NCI-H2081 (cell line): ENCODE measurements around the gene PLA2G12B.
A peak's percentile ranks its signal among the peaks of the same experiment; 100 is the strongest.

Experiments used
- DNase-seq, 2 experiments: peaks; one replicate each; lab custom pipeline; 2025; lab: John Stamatoyannopoulos, UW

The PLA2G12B gene

DNA sequence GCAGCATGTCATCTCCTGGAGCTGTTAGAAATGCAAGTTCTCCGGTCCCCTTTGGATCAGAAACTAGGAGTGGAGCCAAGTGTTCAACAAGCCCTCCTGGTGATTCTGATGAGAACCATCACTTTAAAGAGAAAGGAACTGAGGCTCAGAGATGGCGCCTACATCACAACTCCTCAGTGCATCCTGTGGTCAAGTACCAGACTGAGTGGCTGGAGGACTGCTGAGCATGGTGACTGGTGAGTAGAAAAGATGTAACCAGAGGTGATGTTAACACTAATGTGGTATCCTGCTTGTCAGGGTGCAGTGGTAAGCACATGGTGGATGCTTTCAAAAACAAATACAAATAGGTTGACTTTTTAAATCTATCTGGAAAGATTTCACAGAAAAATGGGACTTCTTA lies 64.5 kb downstream of the PLA2G12B start:
- no peak for DNase-seq

DNA sequence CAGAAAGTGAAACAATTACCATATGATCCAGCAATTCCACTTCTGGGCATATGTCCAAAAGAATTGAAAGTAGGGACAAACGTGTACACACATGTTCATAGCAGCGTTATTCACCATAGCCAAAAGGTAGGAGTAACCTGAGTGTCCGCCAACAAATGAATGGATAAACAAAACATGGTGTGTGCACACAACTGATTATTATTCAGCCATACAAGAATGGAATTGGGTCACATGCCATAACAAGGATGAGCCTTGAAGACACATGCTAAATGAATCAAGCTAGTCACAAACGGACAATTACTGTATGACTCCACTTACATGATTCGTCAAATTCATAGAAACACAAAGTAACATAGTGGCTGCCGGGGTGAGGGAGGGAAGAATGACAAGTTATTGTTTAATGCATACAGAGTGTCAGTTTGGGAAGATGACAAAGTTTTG lies 65.2 kb downstream of the PLA2G12B start:
- DNase-seq: peak; percentile 64 to 90

DNA sequence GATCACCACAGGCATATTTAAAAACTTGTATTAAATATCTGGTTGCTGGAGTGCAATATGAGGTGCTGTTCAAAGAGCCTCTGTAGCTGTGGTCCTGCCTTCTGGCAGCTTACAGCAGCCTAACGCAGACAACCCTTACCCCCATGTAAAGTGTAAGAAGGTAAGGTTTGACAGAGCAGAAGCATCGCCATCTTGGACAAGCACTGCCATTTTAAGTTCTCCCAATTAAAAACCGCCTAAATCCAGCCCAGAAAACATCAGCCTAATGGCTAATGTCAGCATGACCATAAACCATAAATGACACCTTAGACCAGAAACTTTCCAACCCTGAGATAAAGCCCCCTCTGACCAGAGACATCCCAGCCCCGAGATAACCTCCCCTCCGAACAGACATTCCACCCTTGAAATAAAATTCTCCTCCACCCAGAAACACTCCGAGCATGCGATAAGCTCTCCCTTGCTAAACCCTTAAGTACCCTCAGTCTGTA lies 66.4 kb downstream of the PLA2G12B start:
- no peak for DNase-seq

DNA sequence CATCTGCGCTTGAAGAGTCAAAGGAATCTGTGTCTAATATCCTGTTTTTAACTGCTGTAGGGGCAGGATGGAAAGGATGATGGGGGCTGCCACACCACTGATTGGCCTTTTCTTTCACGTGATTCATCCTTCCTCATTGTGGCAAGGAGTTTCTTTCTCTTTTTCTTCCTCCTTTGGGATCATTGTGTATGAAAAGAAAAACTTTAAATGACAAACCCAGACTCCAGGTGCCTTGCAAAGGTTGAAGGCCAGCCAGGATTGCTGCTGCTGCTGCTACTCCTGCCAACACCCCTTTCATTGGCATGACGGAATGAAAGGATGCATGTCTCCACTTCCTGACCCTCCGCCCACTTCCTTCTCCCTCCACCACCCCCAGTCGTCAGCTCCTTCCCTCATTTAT lies 67.6 kb downstream of the PLA2G12B start:
- no peak for DNase-seq

DNA sequence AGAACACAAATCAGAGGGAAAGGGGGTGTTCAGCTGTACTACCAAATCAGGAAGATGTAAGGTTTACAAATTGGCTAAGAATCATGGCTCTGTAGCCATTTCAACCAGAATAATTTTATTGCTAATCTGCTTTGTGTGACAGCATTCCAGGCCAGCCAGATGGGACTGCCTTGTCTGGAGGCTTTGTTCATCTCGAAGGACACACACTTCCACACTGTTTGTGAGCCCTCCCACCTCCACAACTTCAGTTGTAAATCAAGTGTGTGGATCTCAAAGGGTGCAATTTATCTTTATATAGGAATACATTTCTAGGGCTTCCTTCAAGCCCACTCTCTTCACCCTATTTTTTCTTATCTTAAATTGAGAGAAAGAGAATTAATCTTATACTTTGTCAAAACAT lies 68.0 kb downstream of the PLA2G12B start:
- DNase-seq: no peak

DNA sequence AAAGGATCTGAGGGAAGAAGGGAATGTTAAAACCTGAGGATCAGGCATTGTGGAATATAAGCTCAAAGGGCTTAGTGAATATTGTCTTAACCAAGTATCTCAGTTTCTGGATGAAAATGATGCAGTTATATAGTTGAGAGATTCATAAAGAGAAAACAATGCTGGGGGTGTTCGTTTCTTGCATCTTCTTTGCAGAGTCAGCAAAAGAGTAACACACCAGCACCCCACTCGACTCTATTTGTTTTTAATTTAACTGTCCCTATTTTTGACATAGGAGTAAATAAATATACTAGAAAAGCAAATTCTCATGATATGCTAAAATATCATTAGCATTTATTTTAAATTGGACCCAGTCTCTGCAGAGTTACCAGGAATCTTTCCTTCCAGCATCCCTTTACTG lies 68.7 kb downstream of the PLA2G12B start:
- DNase-seq: no peak
